Activated CD4-positive, alpha-beta T cell treated with anti-CD3 and anti-CD28 coated beads for 48 hours (primary cell): ENCODE data around the gene LGALS3BP.

Source experiments
- DNase-seq: peaks from one replicate; pipeline ENCODE4 v3.0.0-alpha.2; 2020

Gene LGALS3BP

GRCh38 chr17:78998311-78999055 is 18.8 kb upstream of the LGALS3BP start:
- no peak for DNase-seq

GRCh38 chr17:78997881-78998280 is 18.2 kb upstream of the LGALS3BP start:
- no peak for DNase-seq

- no peak for DNase-seq
Measured at GRCh38 chr17:78997231-78997741, 17.6 kb upstream of the LGALS3BP start.

GRCh38 chr17:78996781-78997201 is 17.1 kb upstream of the LGALS3BP start:
- DNase-seq: no peak

- DNase-seq: no peak
Measured at GRCh38 chr17:78995761-78996451, 16.2 kb upstream of the LGALS3BP start.

- no peak for DNase-seq
Measured at GRCh38 chr17:78995022-78995760, 15.5 kb upstream of the LGALS3BP start.

- DNase-seq: no peak
Measured at GRCh38 chr17:78993981-78994671, 14.4 kb upstream of the LGALS3BP start.

GRCh38 chr17:78993241-78993956 is 13.7 kb upstream of the LGALS3BP start:
- DNase-seq: peak; percentile 73

GRCh38 chr17:78992542-78993212 is 13.0 kb upstream of the LGALS3BP start:
- no peak for DNase-seq

- DNase-seq: no peak
Measured at GRCh38 chr17:78991906-78992532, 12.3 kb upstream of the LGALS3BP start.

GRCh38 chr17:78991017-78991738 is 11.5 kb upstream of the LGALS3BP start:
- no peak for DNase-seq

- no peak for DNase-seq
Measured at GRCh38 chr17:78990349-78991016, 10.8 kb upstream of the LGALS3BP start.

- no peak for DNase-seq
Measured at GRCh38 chr17:78988152-78988551, 8.4 kb upstream of the LGALS3BP start.

- no peak for DNase-seq
Measured at GRCh38 chr17:78986649-78987328, 7.1 kb upstream of the LGALS3BP start.

- DNase-seq: peak; percentile 29
Measured at GRCh38 chr17:78986048-78986648, 6.4 kb upstream of the LGALS3BP start.

- DNase-seq: no peak
Measured at GRCh38 chr17:78985395-78985794, 5.7 kb upstream of the LGALS3BP start.

- DNase-seq: no peak
Measured at GRCh38 chr17:78981010-78981888, 1.5 kb upstream of the LGALS3BP start.

- DNase-seq: no peak
Measured at GRCh38 chr17:78980624-78980972, 875 bp upstream of the LGALS3BP start.
